ENCODE results near the gene DCDC1.
"Not testable (repeated sequence)": the region's sequence is repeated elsewhere in the genome, so short reads cannot be mapped to it uniquely, and the experiment has no call there.

DCDC1 gene

DNA sequence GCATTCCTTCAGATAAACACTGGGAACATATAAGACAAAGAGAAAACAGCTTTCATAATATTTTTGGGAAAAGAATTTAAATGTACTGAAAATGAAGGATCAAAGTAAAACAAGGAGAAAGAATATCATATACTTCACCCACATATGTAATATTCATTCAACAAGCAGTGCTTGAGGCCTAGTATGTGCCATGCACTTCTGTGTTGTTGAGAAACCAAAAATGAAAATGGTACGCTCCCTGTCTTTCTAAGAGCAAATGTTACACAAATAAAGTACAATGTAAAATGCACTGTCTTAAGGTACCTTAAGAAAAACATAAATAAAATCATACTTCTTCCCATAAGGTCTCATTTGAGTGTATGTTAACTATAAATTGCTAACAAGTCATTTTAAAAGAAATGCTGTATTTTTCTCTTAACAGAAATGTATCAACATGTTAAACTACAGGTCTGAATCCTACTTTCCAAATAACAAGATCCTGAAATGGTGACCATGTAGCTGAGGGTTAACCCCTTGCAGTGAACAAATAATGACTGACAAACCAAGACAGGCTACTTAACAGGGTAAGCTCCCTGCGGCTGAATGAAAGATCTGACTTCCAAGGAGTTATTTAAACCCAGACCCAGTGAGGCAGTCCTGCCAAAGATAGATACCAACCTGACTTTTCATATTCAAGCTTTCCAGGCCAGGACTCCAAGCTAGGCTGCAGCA is 377.6 kb downstream of the DCDC1 start:
- no peak for DNase-seq (ENCODE audit: low read depth, low spot score)

DNA sequence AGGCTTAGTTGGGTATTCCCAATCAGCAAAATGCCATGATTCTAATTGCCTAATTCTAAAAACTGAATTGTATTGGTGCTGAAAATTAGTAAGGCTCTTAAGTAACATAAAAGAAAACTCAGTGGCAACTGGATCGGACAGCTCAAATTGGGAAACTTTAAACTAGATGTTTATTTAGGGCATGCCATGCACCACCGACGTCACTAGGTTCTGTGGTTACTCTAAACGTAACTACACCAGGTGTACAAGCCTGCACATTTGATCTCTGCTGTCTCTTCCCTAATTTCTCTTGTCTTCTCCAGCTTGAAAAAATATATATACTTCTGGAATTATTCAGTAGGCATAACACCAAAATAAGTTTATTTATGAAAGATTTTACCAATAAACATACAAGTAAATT is 378.2 kb downstream of the DCDC1 start:
- no peak for DNase-seq (ENCODE audit: low read depth, low spot score)

DNA sequence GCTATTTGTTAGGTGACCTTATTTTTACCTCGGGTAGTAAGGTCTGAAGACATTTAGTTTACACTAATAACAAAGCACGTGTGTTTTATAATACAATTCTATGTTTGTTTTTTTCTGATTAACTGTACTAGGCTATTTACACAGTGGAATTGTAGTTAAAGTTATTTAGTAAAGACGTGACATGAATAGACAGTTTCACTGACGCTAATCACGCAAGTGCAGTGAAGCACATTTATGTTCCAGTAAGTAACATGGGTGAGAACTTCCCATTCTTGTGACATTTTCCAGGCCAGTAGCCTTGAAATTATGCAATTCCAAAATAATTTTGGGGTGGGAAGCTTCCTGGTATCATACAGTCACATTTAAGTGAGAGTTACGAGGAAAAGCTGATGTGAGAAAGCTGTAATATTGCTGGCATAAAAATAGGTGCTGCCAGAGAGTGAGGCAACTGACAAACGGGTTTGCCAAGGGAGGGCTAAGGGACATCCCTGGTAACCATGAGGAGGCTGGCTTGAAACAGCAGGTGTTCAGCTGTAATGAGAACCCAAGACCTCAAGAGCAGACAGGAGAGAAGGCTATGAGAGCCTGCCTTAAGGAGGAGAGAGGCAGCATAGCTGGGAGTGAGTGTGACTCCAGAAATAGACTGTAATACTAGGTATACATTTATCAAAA is 378.8 kb downstream of the DCDC1 start:
- DNase-seq (ENCODE audit: low read depth, low spot score) = no peak

DNA sequence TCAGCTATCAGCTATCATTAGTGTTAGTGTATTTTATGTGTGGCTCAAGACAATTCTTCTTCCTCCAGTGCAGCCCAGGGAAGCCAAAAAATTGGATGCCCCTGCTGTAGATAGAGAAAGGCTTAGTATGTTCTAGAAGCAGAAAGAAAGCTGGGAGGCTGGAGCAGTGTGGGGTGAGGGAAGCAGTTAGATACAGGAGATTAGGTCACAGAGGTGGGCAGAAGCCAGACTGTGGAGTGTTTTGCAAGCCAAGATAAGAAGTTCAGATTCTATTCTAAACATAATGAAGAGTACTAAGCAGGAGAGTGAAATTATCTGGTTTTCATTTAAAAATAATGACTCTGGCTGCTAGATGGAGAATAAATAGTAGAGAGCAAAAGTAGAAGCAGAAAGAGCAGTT is 381.7 kb downstream of the DCDC1 start:
- DNase-seq (ENCODE audit: low read depth, low spot score) = no peak

DNA sequence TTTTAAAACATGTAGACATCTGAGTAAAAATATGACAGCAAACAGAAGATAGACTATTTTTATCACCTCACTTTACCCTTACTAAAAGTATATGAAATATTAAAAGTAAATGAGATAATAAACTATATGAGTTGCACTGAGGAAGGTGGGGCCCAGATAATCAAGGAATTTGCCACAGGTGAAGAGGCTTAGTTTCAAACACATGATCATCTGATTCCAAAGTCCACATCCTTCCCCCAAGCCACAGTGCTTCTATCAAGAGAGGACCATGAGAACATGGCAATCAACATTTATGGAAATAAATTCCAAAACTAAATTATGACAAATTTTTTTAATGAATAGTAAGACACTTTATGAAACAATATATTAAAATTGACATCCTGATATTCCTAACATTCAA is 384.0 kb downstream of the DCDC1 start:
- no peak for DNase-seq (ENCODE audit: low read depth, low spot score)

DNA sequence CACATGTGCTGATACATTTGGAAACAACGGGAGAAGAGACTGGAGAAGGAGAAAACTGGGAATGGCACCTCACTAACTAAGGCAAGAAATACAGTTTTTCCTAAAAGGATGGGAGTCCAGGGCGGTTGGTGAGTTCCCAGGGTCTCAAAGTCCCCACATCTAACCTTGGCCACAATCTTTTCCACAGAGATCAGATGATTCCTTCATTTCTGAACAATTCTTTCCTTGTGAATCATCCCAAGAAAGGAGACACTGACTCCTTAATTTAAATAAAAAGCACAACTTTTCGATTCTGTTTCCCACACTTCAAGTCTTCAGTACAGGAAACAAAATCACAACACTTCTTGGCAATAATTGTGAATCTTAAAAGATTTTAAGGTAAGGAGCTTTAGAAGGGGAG is 384.7 kb downstream of the DCDC1 start:
- no peak for DNase-seq (ENCODE audit: low read depth, low spot score)

DNA sequence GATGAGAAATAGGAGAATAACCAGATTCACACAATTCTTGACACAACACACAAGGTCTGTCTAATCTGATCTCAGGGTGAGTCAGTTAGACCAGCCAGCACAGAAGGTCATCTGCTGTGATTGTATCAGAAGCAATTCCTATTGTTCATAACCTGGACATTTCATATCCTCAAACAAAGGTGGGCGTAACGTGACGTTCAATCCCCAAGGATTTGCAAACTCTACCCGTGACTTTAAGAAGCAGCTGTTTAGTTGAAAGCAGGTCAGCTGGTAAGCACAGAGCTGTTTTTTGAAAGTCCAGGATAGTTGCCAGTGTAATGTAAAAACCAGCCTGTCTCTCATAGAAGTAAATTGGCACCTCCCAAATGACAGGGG is 385.1 kb downstream of the DCDC1 start:
- DNase-seq (ENCODE audit: low read depth, low spot score) = no peak

DNA sequence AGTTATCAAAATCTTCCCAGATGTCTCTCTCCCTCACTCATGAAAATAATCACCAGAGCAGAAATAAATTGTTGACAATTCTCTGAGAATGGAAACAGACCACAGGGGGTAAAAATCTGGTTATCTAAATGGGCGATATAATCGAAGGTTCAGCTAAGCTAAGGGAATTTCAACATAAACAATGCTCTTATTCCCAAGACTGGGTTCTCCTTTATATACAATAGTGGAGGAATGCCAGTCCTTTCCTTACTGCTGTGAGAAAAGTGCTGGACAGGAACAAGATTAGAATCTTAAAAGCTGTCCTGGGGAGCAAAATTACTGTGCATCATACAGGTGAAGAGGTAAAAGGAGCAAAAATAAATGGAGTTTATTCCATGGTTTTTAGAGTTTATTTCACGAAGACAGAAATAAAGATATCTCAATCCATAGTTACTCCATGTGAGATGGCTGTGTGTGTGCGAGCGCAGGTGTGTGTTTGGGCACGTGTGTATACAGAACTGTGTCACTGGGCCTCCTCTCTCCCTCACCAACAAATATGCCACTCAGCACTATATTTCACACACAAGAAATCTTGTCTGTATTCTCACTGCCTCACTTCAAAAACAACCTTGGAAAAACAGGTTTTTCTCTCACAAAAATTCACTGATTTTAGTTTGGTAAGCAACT is 385.6 kb downstream of the DCDC1 start:
- no peak for DNase-seq (ENCODE audit: low read depth, low spot score)

DNA sequence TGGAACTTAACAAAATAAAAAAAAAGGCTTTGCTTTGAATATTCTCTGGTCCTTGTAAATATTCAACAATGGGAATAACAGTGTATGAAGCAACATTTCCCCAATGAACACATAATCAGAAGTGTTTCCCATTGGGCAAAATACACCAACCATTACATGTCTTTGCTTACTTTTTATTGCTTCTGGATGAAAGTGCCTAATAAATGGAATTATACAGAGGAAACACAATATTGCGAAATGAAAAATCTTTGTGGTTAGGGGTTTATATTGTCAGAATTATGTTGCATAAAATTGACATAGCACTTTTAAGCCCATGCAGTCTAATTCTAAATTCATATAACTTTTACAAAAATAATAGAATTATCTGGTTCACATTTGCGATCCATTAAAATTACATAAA is 386.4 kb downstream of the DCDC1 start:
- no peak for DNase-seq (ENCODE audit: low read depth, low spot score)

DNA sequence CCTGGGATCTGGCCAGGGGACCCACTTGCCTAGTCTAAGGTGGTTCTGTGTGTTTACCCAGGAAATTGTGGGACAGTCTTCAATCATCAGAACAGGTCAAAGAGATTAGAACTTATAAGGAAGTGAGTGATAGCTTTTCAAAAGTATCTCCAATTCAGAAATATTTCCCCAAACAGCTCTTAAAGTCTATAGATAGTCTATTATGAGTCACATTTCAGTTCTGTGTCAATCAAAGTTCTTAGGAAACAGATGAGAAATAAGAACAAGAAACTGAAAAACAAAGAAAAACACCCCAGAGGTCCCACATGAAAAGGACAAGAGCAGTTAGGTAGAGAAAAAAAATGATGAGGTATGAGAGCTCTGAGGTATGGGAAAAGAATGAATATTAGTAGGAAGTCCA is 402.0 kb downstream of the DCDC1 start:
- DNase-seq (ENCODE audit: low read depth, low spot score) = no peak

DNA sequence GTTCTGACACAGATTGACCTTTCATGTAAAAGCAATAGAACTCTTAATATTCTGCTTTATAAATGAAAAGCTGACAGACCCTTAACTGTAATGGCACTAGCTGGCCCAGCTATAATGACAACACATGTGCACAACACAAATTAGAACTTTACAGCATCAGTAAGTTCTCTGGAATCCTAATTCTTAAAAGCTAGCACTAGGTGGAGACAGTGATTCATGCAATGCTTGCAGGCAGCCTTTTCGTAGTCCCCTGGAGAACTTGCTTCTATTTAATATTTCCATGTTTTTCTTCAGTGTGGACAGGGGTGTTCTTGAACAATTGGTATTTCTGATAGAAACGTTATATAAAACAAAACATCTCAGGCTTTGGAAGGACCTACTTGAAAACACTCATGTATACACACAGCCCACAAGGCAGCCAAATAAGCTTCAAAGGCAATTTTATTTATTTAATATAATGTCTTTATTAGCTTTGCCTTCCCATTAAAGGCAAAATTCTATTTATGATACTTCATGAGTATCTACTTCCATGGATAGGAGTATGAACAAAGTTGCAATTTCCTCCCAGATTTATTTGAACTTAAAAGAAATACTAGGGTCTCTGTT is 409.0 kb downstream of the DCDC1 start:
- peak; percentile 7 for DNase-seq (ENCODE audit: low read depth, low spot score)

DNA sequence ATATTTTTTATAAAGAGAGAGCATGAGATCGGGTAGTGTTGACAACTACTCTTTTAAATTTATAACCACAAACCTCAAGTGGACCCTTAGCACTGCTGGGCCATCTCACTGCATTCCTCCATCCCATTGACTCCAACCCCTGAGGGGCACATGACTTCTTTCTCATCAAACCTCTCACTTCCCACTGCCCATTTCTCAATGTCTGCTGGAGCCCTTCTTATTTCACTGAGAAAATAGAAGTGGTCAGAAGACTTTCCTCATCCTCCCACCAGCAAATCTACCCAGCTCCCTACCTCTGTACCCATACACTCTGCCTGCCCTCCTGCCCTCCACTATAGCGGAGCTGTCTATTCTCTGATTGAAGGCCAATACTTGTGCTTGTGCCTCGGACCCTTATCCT is 412.8 kb downstream of the DCDC1 start:
- no peak for DNase-seq (ENCODE audit: low read depth, low spot score)

DNA sequence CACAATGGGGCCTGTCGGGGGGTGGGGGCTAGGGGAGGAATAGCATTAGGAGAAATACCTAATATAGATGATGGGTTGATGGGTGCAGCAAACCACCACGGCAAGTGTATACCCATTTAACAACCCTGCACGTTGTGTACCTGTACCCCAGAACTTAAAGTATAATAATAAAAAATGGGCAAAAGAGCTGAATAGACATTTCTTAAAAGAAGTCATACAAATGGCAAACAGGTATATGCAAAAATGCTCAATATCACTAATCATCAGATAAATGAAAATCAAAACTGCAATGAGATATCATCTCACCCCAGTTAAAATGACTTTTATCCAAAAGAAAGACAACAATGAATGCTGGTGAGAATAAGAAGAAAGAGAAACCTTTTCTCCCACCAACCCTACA is 419.7 kb downstream of the DCDC1 start:
- no peak for DNase-seq (ENCODE audit: low read depth, low spot score)

DNA sequence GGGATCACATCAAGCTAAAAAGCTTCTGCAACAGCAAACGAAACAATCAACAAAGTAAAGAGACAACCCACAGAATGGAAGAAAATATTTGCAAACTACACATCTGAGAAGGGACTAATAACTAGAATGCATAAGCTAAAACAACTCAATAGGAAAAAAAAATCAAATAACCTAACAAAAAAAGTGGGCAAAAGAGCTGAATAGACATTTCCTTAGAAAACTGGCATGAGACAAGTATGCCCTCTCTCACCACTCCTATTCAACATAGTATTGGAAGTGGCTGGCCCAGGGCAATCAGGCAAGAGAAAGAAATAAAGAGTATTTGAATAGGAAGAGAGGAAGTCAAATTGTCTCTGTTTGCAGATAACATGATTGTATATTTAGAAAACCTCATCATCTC is 421.8 kb downstream of the DCDC1 start:
- not testable (repeated sequence) for DNase-seq (ENCODE audit: low read depth, low spot score)

DNA sequence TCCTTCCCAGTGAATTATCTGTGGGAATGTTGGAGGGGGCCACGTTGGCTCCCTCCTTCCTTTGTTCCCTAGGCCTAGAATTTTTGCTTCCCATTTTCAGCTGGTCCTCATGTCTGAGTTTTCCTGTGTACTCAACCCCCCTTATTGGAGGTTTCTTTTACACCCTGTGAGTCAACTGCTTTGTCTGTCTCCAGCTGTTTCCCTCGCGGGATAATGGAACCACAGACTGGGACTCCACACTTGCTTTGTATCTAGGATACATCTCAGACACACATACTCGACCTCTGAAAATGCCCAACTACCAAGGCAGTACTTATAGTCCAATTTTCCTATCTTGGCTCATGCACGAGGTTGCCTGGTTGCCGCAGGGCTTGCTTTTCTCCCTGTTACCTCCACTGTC is 430.7 kb downstream of the DCDC1 start:
- DNase-seq (ENCODE audit: low read depth, low spot score) = no peak

DNA sequence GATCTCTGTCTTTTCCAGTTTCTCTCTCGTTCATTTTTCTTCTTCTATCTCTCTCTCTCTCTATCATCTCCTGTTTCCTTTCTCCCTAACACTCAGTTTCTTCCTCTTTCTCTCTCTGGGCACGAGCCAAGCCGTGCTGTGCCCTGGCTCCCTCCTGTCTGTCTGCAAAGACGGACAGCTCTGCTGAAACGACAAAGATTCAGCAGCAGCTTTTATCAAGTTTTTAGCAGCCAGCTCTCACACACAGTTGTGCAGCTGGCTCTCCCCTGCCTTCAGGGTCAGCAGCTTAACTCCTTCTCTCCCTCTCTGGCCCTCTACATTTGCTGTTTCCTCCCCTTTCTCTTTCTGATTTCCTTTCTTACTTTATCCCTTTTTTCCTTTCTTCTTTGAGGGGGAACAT is 431.4 kb downstream of the DCDC1 start:
- DNase-seq (ENCODE audit: low read depth, low spot score) = no peak

DNA sequence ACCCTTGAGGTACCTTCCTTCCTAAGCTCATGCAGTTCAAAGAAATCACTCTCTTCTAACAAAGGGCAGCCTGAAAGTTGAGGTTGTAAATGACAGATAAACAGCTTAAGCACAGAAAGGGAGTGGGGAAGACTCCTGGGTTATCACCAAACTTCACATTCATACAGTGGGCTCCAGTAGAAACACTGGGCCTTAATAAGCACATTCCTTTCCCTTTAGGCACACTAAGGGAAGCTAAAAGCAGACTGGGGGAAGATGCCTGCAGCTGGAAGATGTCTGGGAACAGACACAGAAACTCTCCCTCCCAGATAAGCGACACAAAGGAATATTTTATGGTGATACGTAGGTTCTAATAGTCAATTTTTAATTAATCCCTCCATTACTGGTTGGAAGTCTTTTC is 433.0 kb downstream of the DCDC1 start:
- no peak for DNase-seq (ENCODE audit: low read depth, low spot score)

DNA sequence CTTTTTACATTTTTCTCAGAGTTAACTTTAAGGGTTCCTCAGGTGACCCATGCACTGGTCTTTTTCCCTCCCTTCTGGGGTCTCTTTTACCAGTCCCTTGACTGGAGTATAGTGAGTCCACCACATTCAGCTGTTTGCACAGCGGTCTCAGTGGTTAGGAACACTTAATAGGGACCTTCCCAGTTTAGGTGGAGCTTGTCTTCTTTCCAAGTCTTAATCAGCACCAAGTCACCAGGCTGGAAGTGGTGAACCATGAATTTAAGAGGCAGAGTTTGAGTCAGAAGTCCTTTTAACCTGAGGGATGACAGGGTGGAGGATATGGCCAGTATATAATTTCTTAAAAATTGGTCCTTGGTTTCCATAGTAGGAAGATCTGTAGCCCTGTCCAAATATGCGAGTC is 433.7 kb downstream of the DCDC1 start:
- no peak for DNase-seq (ENCODE audit: low read depth, low spot score)

DNA sequence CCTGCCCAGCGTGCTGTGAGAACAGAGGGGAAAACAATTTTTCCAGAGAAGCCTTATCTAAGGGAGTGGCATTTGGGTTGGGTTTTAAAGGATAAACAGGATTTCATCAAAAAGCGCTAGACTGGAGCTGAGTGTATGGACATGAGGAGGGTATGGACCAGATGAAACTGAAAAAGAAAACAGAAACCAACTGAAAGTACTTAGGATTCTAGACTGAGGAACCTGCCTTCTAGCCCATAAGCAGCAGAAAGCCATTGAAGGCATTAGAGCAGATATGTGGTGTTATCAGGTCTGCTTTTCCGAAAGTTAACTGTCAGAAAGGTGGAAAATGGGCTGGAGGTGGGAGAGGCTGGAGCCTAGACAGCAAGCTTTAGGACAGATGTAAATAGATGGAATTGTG is 443.4 kb downstream of the DCDC1 start:
- DNase-seq (ENCODE audit: low read depth, low spot score) = no peak

DNA sequence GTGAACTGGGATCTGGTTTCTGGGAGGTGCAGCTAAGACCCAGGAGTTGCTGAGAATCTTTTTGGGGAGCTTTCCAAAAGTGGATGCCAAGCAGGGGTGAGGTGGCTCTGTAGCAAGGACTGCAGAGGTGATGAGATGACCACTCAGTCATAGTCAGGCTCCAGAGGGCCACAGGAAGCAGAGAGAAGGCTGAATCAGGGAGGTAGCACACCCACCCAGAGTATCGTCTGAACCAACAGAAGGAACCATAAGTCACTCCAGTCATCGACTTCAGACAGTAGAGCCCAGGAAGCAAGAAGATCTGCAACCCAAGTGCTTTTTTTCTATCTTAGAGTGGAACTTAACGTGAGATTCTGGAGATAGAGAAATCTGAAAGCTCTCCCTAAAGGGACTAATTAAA is 447.7 kb downstream of the DCDC1 start:
- DNase-seq (ENCODE audit: low read depth, low spot score) = no peak

DNA sequence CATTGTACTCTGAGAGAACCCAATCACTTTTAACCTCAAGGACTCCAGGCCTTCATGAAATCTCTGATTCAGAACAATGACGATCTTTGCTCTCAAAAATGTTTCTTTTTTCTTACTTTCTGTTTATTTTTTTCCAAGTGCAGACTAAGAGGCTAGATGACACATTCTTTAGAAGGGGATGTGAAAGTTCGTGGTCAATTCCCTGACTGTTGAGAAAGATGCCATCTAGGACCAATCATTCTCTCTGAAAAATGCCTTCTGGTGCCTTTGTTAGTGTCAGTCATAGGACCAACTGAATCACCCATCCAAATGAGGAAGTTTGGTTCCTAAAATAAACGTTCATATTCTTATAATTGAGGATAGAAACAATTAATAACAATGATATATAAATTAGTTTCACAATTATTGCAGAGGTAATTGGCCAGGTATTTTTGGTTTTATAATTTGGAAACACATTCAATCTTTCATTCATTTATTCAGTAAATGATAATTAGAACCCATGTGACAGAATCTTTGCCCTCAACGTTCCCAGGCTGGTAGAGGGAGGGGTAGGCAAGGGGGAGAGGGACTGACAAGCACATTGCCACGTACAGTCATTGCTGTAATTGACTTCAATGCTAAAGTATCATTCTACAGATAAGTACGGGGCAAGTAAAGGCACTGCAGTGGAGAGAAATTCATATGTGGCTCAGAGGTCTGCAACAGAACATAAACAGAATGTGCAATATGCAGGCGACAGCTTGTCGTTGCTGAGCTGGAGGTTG is 450.0 kb downstream of the DCDC1 start:
- no peak for DNase-seq (ENCODE audit: low read depth, low spot score)

DNA sequence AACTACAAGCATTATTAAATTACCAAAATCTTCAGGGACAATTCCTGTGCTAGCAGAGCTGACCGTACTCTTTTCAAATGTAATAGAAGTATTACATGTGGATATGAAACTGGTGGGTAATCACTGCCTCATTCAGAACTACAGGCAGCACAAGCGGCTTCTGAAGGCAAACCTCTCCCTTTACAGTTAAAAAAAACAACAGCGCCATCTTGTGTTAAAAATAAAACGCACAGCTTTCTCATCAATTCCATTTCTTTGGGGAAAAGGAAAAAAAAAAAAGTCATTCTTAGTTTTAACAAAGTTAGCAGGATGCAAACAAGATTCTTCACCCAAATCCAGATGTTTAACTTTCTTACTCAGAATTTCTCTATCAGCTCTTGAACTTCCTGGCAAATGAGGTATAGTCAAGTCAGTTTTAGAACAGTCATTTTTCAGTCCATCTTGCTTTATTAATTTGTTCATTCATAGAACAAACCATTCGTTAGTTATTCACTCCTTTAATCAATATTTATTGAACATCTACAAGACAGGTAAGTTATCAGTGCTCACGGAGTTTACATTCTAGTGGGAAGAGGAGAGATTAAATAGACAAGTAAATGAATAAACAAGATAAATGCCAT is 451.6 kb downstream of the DCDC1 start:
- DNase-seq (ENCODE audit: low read depth, low spot score) = peak; percentile 3
